ENCODE measurements around the gene GALNT18.

GALNT18 gene

GRCh38 chr11:11401960-11402535, 219.8 kb downstream of the GALNT18 start:
- no peak for DNase-seq

GRCh38 chr11:11400635-11401232, 221.1 kb downstream of the GALNT18 start:
- DNase-seq, result no peak

GRCh38 chr11:11400121-11400520, 221.7 kb downstream of the GALNT18 start:
- DNase-seq, result no peak

GRCh38 chr11:11397781-11398180, 224.0 kb downstream of the GALNT18 start:
- no peak for DNase-seq

GRCh38 chr11:11397036-11397415, 224.8 kb downstream of the GALNT18 start:
- DNase-seq, result no peak

GRCh38 chr11:11396301-11397035, 225.3 kb downstream of the GALNT18 start:
- no peak for DNase-seq

- no peak for DNase-seq
Observed at GRCh38 chr11:11395126-11395525, 226.7 kb downstream of the GALNT18 start.

- DNase-seq, result no peak
Observed at GRCh38 chr11:11394241-11394640, 227.6 kb downstream of the GALNT18 start.

- DNase-seq, result no peak
Observed at GRCh38 chr11:11391796-11392463, 229.9 kb downstream of the GALNT18 start.

GRCh38 chr11:11391169-11391568, 230.6 kb downstream of the GALNT18 start:
- DNase-seq, result no peak

- no peak for DNase-seq
Observed at GRCh38 chr11:11390068-11390771, 231.6 kb downstream of the GALNT18 start.

GRCh38 chr11:11389238-11389637, 232.6 kb downstream of the GALNT18 start:
- no peak for DNase-seq

- DNase-seq, result no peak
Observed at GRCh38 chr11:11387622-11388305, 234.0 kb downstream of the GALNT18 start.

GRCh38 chr11:11387207-11387606, 234.6 kb downstream of the GALNT18 start:
- no peak for DNase-seq

GRCh38 chr11:11384829-11385228, 237.0 kb downstream of the GALNT18 start:
- no peak for DNase-seq

GRCh38 chr11:11383995-11384394, 237.8 kb downstream of the GALNT18 start:
- no peak for DNase-seq

- no peak for DNase-seq
Observed at GRCh38 chr11:11382858-11383532, 238.8 kb downstream of the GALNT18 start.

- no peak for DNase-seq
Observed at GRCh38 chr11:11381471-11382105, 240.2 kb downstream of the GALNT18 start.

GRCh38 chr11:11380883-11381282, 240.9 kb downstream of the GALNT18 start:
- DNase-seq, result no peak

GRCh38 chr11:11380340-11380739, 241.5 kb downstream of the GALNT18 start:
- DNase-seq, result no peak

- no peak for DNase-seq
Observed at GRCh38 chr11:11379661-11380060, 242.1 kb downstream of the GALNT18 start.
